GM18526 (cell line): Measurements from ENCODE around the gene MOB3A.

Source experiments
- POLR2A ChIP-seq: IDR thresholded peaks from 3 replicates; pipeline ENCODE4 v1.6.1; 2011; ENCODE audit not compliant: insufficient read length; ENCODE audit errors: extremely low read depth

Gene MOB3A

GRCh38 chr19:2039089-2039958 lies 56.8 kb downstream of the MOB3A start:
- no peak for TF ChIP-seq POLR2A

- no peak for TF ChIP-seq POLR2A
These were observed 57.6 kb downstream of the MOB3A start for GRCh38 chr19:2038284-2039088.

GRCh38 chr19:2037651-2038255 lies 58.4 kb downstream of the MOB3A start:
- peak; percentile 4 for TF ChIP-seq POLR2A

- TF ChIP-seq POLR2A = no peak
These were observed 59.7 kb downstream of the MOB3A start for GRCh38 chr19:2036424-2036823.

- TF ChIP-seq POLR2A = no peak
These were observed 60.5 kb downstream of the MOB3A start for GRCh38 chr19:2035590-2035991.

- TF ChIP-seq POLR2A = no peak
These were observed 61.2 kb downstream of the MOB3A start for GRCh38 chr19:2034729-2035589.

- TF ChIP-seq POLR2A = no peak
These were observed 62.3 kb downstream of the MOB3A start for GRCh38 chr19:2033825-2034159.

GRCh38 chr19:2033115-2033824 lies 62.9 kb downstream of the MOB3A start:
- TF ChIP-seq POLR2A = no peak

- no peak for TF ChIP-seq POLR2A
These were observed 63.7 kb downstream of the MOB3A start for GRCh38 chr19:2032296-2032941.

- TF ChIP-seq POLR2A = no peak
These were observed 68.8 kb downstream of the MOB3A start for GRCh38 chr19:2027361-2027760.

GRCh38 chr19:2026770-2027169 lies 69.4 kb downstream of the MOB3A start:
- no peak for TF ChIP-seq POLR2A

GRCh38 chr19:2022289-2022688 lies 73.8 kb downstream of the MOB3A start:
- no peak for TF ChIP-seq POLR2A

- no peak for TF ChIP-seq POLR2A
These were observed 74.5 kb downstream of the MOB3A start for GRCh38 chr19:2021453-2022140.
